ENCODE measurements around the gene IDH1. TPM values are rescaled to one million over a fixed set of nuclear protein-coding genes. Genes with fewer than 3 reads are reported as not detected.

IDH1 gene
- total RNA-seq, 1 donor from 2014 or later: 260 TPM

Other genes starting within 250 kb of the IDH1 start
- 18.0 and 19.2 TPM in 2 replicates for gene PLEKHM3, start 229.5 kb downstream of the IDH1 start, total RNA-seq
- not detected in 2 replicates for gene CRYGD, start 130.5 kb downstream of the IDH1 start, total RNA-seq
- gene CRYGC, start 125.2 kb downstream of the IDH1 start, total RNA-seq: not detected in 2 replicates
- not detected in 2 replicates for gene CRYGB, start 108.9 kb downstream of the IDH1 start, total RNA-seq
- not detected in 2 replicates for gene CRYGA, start 91.5 kb downstream of the IDH1 start, total RNA-seq
- gene C2orf80, start 65.0 kb downstream of the IDH1 start, total RNA-seq: not detected in 2 replicates
- gene PIKFYVE, start 11.2 kb upstream of the IDH1 start, total RNA-seq: 37.4 and 38.4 TPM in 2 replicates
- gene PTH2R, start 151.7 kb upstream of the IDH1 start, total RNA-seq: 2.5 and 3.5 TPM in 2 replicates